GM12878 (cell line): Measurements from ENCODE around the gene DBR1. TPM values are rescaled to one million over a fixed set of nuclear protein-coding genes. Genes with fewer than 3 reads are reported as not detected.
A peak's percentile ranks its signal among the peaks of the same experiment; 100 is the strongest.

Source experiments
- ATAC-seq: fragments of 200-7000 bp; cut with Tn5 transposase; 3 replicates; pipeline ENCODE4 v1.9.1; 2020; ENCODE audit warnings: mild to moderate bottlenecking, moderate library complexity
- BruUV-seq: library from RNA; stranded (reverse); fragments of 400-500 nt; replicated peaks from 2 replicates; lab custom pipeline; 2021; lab: Mats Ljungman, UMichigan
- CTCF ChIA-PET: fragments of 300-600 bp; sonication (Branson Sonifier 250); formaldehyde crosslinking; extraction: SDS; loops from one replicate; lab custom pipeline; 2021; ENCODE audit warnings: inconsistent platforms; lab: Yijun Ruan, JAX
- POLR2A ChIA-PET: fragments of 350-600 bp; formaldehyde crosslinking; extraction: SDS; loops from one replicate; lab custom pipeline; 2021; ENCODE audit warnings: inconsistent platforms; lab: Charles Lee
- RAD21 ChIA-PET: fragments of 300-600 bp; sonication (Branson Sonifier 250); formaldehyde crosslinking; loops from one replicate; lab custom pipeline; 2023; ENCODE audit warnings: antibody characterized with exemption; ENCODE audit not compliant: unreplicated experiment; lab: Charles Lee
- SMC1A ChIA-PET: fragments of 300-600 bp; sonication (Branson Sonifier 250); formaldehyde crosslinking; loops from one replicate; lab custom pipeline; 2023; ENCODE audit not compliant: unreplicated experiment, uncharacterized antibody; lab: Charles Lee
- DNase-seq: peaks from one replicate; pipeline ENCODE4 v3.0.0-alpha.2; 2011; ENCODE audit warnings: low read depth, low spot score
- FAIRE-seq: peaks from 3 replicates; lab custom pipeline; 2011; peaks lifted over from hg19 to GRCh38; lab: Jason Lieb, UNC
- H2AFZ ChIP-seq: 2 replicates; pipeline ENCODE4 v1.6.0; 2011; ENCODE audit warnings: low read depth, low read length, control low read depth; ENCODE audit not compliant: control insufficient read depth
- H3K27ac ChIP-seq: 2 replicates; pipeline ENCODE4 v1.5.1; 2011; ENCODE audit warnings: control low read depth; ENCODE audit not compliant: control insufficient read depth, insufficient read depth
- H3K27me3 ChIP-seq, 2 experiments: replicated peaks in 1 of 2; 2 replicates each; pipeline versions ENCODE4 v1.6.0 to v1.6.1; 2011; ENCODE audit warnings: low read length in 1 of 2; ENCODE audit not compliant: control insufficient read depth in 2 of 2, insufficient read depth in 2 of 2
- H3K36me3 ChIP-seq, 2 experiments: 2 replicates each; pipeline ENCODE4 v1.5.1; 2011; ENCODE audit warnings: low read length in 1 of 2; ENCODE audit not compliant: control insufficient read depth in 2 of 2, insufficient read depth in 2 of 2
- H3K4me1 ChIP-seq: 2 replicates; pipeline ENCODE4 v1.6.1; 2011; ENCODE audit warnings: mild to moderate bottlenecking, low read length, moderate library complexity, mixed read lengths; ENCODE audit not compliant: control insufficient read depth, insufficient read depth
- H3K4me2 ChIP-seq: 2 replicates; pipeline ENCODE4 v1.6.0; 2011; ENCODE audit warnings: control low read depth; ENCODE audit not compliant: control insufficient read depth, insufficient read depth
- H3K4me3 ChIP-seq: fragments of 200-600 bp; sonication (generic); 2 replicates; pipeline ENCODE4 v1.5.1; 2016
- H3K79me2 ChIP-seq: 2 replicates; pipeline ENCODE4 v1.6.0; 2011; ENCODE audit warnings: low read length; ENCODE audit not compliant: control insufficient read depth, insufficient read depth
- H3K9ac ChIP-seq: 2 replicates; pipeline ENCODE4 v1.8.0; 2011; ENCODE audit warnings: low read length, control low read depth, mixed read lengths; ENCODE audit not compliant: control insufficient read depth, insufficient read depth
- H3K9me3 ChIP-seq: replicated peaks from 3 replicates; pipeline ENCODE4 v1.5.1; 2011; ENCODE audit warnings: mild to moderate bottlenecking, low read length; ENCODE audit not compliant: control insufficient read depth, insufficient read depth
- H4K20me1 ChIP-seq: 2 replicates; pipeline ENCODE4 v1.6.0; 2011; ENCODE audit not compliant: control insufficient read depth, insufficient read depth
- EZH2 ChIP-seq: IDR thresholded peaks from 2 replicates; pipeline ENCODE4 v1.6.1; 2012; ENCODE audit warnings: low read depth, mild to moderate bottlenecking, control low read depth, inconsistent platforms, low read length, borderline replicate concordance; ENCODE audit not compliant: control insufficient read depth
- NR2F1 ChIP-seq: fragments of 450-650 bp; conservative IDR thresholded peaks from 2 replicates; pipeline ENCODE4 v1.6.1; 2017; ENCODE audit warnings: mild to moderate bottlenecking
- RCOR1 ChIP-seq: conservative IDR thresholded peaks from 2 replicates; pipeline ENCODE4 v1.6.1; 2012; ENCODE audit warnings: low read depth, low read length, improper control_type of control experiment
- TCF12 ChIP-seq: IDR thresholded peaks from 2 replicates; pipeline ENCODE4 v1.6.1; 2011; ENCODE audit warnings: low read depth, mild to moderate bottlenecking, low read length
- WGBS: methylation state at CpG from one replicate; pipeline ENCODE4 v1.1.6; 2016; ENCODE audit warnings: low lambda C conversion rate; ENCODE audit not compliant: insufficient replicate concordance, insufficient coverage; ENCODE audit errors: missing lambda C conversion rate; 5-methylcytosine and 5-hydroxymethylcytosine counted together
- in situ Hi-C: fragments of 300-500 bp; cut with MboI; formaldehyde crosslinking; loops from 9 replicates; pipeline ENCODE4 v1.14.3; 2018; ENCODE audit warnings: mixed read lengths
- intact Hi-C: fragments of 100-400 bp; cut with micrococcal nuclease; formaldehyde crosslinking; loops from one replicate; pipeline ENCODE4 v1.14.2; 2022; ENCODE audit not compliant: unreplicated experiment
- polyA plus RNA-seq, 11 experiments: library from polyadenylated mRNA; depleted of rRNA in 4 of 11; unstranded in 6 of 11; stranded (reverse) in 5 of 11; fragments of >200 nt; fragmentation: Nextera tagmentation in 4 of 11; fragmentation: Illumina TruSeq in 1 of 11; extraction: Ambion mirVana in 4 of 11; extraction: Trizol in 1 of 11; gene quantifications; 1 replicate in 1 of 11; 2 replicates in 10 of 11; pipeline versions ENCODE4 v1.2.1 to v1.2.3, GENCODE V29; 2011 to 2016; ENCODE audit warnings: inconsistent platforms in 2 of 11, missing spikeins in 2 of 11, low read depth in 1 of 11
- total RNA-seq, 4 experiments: library from RNA; depleted of rRNA in 3 of 4; stranded (reverse); fragments of >200 nt in 3 of 4; fragmentation: Illumina TruSeq in 1 of 4; extraction: Trizol in 1 of 4; gene quantifications; 2 replicates each; pipeline versions ENCODE4 v1.2.1 to v1.2.3, GENCODE V29; 2013 to 2021
- TF ChIP-seq, protein P1 (sequence below): IDR thresholded peaks from 2 replicates; pipeline ENCODE4 v1.6.1; 2012; ENCODE audit warnings: mild to moderate bottlenecking, low read depth, low read length

Gene DBR1
- total and polyA plus RNA-seq, 10 of the 15 experiments (the other 5 are each of a cell fraction or from before 2014, with no cell fraction given) = 4.1 to 17.3 (median 15.8) TPM

- FAIRE-seq = no peak
- RAD21 ChIA-PET = no interaction called here
Observed at GRCh38 chr3:138197524-138197923, 22.8 kb upstream of the DBR1 start.

GRCh38 chr3:138197058-138197457, 22.3 kb upstream of the DBR1 start:
- no TSS peak for BruUV-seq
- H3K79me2 ChIP-seq = peaks cover 63% of the 10 kb centered on the region
- no peak for DNase-seq
- ChIA-PET CTCF (interaction anchor here (1.5 kb wide), 1 partner anchor 14 kb away, joined by 4 read pairs; no protein-coding TSS in a partner anchor), SMC1A (interaction anchor here (0.9 to 1.2 kb wide), 3 partner anchors 10 to 23 kb away, joined by 3 read pairs; partner anchors contain the start of gene ARMC8)
- no peak overlapping the region for H3K27ac ChIP-seq
- no peaks in the 10 kb centered on the region for H3K27me3 ChIP-seq
- no peak overlapping the region for H3K4me3 ChIP-seq
- TF ChIP-seq, protein P1, sequence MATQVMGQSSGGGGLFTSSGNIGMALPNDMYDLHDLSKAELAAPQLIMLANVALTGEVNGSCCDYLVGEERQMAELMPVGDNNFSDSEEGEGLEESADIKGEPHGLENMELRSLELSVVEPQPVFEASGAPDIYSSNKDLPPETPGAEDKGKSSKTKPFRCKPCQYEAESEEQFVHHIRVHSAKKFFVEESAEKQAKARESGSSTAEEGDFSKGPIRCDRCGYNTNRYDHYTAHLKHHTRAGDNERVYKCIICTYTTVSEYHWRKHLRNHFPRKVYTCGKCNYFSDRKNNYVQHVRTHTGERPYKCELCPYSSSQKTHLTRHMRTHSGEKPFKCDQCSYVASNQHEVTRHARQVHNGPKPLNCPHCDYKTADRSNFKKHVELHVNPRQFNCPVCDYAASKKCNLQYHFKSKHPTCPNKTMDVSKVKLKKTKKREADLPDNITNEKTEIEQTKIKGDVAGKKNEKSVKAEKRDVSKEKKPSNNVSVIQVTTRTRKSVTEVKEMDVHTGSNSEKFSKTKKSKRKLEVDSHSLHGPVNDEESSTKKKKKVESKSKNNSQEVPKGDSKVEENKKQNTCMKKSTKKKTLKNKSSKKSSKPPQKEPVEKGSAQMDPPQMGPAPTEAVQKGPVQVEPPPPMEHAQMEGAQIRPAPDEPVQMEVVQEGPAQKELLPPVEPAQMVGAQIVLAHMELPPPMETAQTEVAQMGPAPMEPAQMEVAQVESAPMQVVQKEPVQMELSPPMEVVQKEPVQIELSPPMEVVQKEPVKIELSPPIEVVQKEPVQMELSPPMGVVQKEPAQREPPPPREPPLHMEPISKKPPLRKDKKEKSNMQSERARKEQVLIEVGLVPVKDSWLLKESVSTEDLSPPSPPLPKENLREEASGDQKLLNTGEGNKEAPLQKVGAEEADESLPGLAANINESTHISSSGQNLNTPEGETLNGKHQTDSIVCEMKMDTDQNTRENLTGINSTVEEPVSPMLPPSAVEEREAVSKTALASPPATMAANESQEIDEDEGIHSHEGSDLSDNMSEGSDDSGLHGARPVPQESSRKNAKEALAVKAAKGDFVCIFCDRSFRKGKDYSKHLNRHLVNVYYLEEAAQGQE = peak; percentile 96
- TF ChIP-seq NR2F1 = no peak
- TF ChIP-seq, all 136 proteins: peak for 1
- WGBS = 97% methylated on average over 5 of the region's 5 CpGs
- no peak overlapping the region for H3K9ac ChIP-seq
- ATAC-seq (peak; percentile 71), FAIRE-seq (no peak)
- RAD21 ChIA-PET = no interaction called here
- no peaks in the 10 kb centered on the region for H3K9me3 ChIP-seq
- in situ Hi-C loops (no loop called here), intact Hi-C loops (no loop called here)
- H2AFZ ChIP-seq = no peak overlapping the region
- H4K20me1 ChIP-seq = no peaks in the 10 kb centered on the region
- POLR2A ChIA-PET = interaction anchor here (0.6 to 0.9 kb wide), 2 partner anchors 14 to 94 kb away, joined by 3 to 5 read pairs; no protein-coding TSS in a partner anchor
- no peaks in the 10 kb centered on the region; a peak in 1 of 4 replicates for H3K36me3 ChIP-seq
- peaks cover 2% of the 10 kb centered on the region; the same call in 1 of the 2 replicates for H3K4me1 ChIP-seq
- no peak overlapping the region for H3K4me2 ChIP-seq

More at GRCh38 chr3:138197524-138197923, 22.8 kb upstream of the DBR1 start:
- H3K27ac ChIP-seq = no peak overlapping the region
- TF ChIP-seq RCOR1 (no peak), EZH2 (no peak), TCF12 (no peak)
- TF ChIP-seq, all 136 proteins: peak for 0
- H3K4me3 ChIP-seq = no peak overlapping the region
- peaks cover 66% of the 10 kb centered on the region for H3K79me2 ChIP-seq
- no peak overlapping the region for H2AFZ ChIP-seq
- DNase-seq = no peak
- H3K9me3 ChIP-seq = no peaks in the 10 kb centered on the region
- H4K20me1 ChIP-seq = no peaks in the 10 kb centered on the region
- H3K27me3 ChIP-seq = no peaks in the 10 kb centered on the region
- H3K36me3 ChIP-seq = no peaks in the 10 kb centered on the region; a peak in 1 of 4 replicates
- in situ Hi-C loops (no loop called here), intact Hi-C loops (no loop called here)
- ATAC-seq = no peak
- H3K4me1 ChIP-seq = peaks cover 2% of the 10 kb centered on the region; the same call in 1 of the 2 replicates
- no TSS peak for BruUV-seq
- ChIA-PET SMC1A (interaction anchor here (1.2 kb wide), 2 partner anchors 11 to 16 kb away, joined by 3 read pairs; partner anchors contain the start of gene ARMC8), POLR2A (no interaction called here), CTCF (interaction anchor here (1.5 kb wide), 1 partner anchor 14 kb away, joined by 4 read pairs; no protein-coding TSS in a partner anchor)
- H3K9ac ChIP-seq = no peak overlapping the region
- 93% methylated on average over 1 of the region's 1 CpG for WGBS
- H3K4me2 ChIP-seq = no peak overlapping the region
